ENCODE data around the gene PTPRJ. TPM values are rescaled to one million over a fixed set of nuclear protein-coding genes. Genes with fewer than 3 reads are reported as not detected.

The PTPRJ gene
- total RNA-seq, 2 donors from 2014 or later = 36.6 to 50.6 TPM

DNA sequence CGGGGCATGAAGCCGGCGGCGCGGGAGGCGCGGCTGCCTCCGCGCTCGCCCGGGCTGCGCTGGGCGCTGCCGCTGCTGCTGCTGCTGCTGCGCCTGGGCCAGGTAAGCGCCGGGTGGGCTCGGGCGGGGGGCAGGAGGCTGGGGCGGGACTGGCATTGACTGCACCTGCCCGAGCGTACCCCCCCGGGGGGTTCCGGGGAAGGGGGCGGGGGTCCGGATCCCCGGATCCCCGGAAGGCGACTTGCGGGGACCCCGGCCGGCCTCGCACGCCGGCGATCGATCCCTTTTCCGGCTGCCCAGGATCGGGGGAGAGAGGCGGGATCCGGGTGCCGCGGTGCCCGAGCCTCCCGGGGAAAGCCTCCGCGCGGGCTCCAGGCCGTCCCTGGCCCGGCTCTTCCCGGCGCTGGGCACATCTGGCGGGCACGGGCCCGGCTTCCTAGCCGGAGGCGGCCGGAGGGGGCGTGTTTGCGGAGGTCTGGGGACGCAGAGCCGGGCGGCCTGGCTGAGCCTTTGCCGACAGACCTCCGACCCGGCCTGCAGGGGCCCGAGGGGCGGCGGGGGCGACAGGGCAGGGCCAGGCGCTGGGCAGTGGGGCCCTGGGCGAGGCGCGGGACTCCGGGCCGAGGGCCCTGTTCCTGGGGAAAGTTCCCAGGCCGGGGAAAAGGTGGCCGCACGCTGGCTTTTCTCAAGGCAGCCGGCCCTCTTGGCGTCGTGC is 705 bp downstream of the PTPRJ start:
- H3K27me3 Mint-ChIP-seq (ENCODE audit: low read depth) = peaks cover 9% of the 10 kb centered on the region
- ATAC-seq (replicated peaks in 1 of 2) = peak; percentile 53 to 59
- H3K9me3 Mint-ChIP-seq = no peaks in the 10 kb centered on the region
- peaks cover 46% of the 10 kb centered on the region for H3K4me1 Mint-ChIP-seq (ENCODE audit: low read depth)
- H3K4me3 Mint-ChIP-seq = peak overlapping the region; percentile 87 to 91
- no peak overlapping the region for H3K27ac Mint-ChIP-seq
- DNase-seq = peak; percentile 62 to 69
- peaks cover 4 to 8% of the 10 kb centered on the region in 2 donors for H3K36me3 Mint-ChIP-seq (ENCODE audit: insufficient read depth in 2 of 2)

DNA sequence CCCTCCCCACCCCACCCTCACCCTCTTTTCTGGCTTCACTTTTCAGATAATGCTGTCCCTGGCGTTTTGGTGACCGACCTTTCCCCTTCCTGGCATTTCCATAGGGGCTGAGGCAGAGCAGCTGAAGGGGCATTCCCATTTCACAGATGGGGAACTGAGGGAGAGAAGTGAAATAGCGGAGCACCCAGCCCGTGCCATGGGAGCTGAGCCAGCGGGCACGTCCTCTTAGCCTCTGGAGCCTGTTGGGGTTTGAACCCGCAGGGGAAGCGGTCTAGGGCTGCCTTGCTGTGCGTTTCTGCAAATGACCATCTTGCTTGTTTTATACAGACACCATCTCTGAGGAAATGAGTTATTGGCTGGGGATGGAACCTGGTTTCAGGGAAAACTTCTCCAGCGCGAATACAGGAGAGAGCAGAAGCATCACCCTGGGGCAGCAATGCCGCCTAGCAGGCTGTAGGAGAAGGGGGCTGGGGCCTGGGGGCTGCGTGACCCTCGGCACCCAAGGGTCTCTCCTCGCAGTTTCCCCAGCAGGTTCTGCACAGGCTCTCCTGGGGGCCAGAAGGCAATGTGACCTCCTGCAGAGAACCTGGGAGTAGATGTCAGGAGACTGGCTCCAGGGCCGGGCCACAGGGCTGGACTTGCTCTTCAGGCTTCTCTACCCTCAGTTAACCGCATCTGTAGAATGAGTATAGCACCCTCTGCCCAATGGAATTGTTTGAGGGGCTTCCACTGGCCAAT is 1.5 kb downstream of the PTPRJ start:
- peaks cover 4 to 11% of the 10 kb centered on the region in 2 donors for H3K36me3 Mint-ChIP-seq (ENCODE audit: insufficient read depth in 2 of 2)

DNA sequence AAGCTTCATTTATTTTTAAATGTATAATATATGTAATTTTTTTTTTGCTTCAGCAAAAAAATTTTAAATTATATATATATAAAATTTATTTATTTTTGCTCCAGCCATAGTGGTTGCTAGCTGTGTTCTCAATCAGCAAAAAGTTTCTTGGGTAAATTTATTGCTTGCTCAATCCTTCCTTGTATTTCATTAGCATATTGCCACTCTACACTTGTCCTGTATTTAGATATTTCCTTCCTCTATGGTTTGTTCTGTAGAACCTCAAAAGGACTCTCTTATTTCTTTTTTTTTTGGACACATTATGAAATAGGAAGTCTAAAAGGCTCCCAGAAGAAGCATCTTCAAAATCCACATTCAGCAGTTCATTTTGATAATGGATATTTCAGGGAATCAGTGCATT is 2.3 kb downstream of the PTPRJ start:
- no peaks in the 10 kb centered on the region for H3K9me3 Mint-ChIP-seq
- H3K4me3 Mint-ChIP-seq = peak overlapping the region; percentile 68 to 85
- peaks cover 9% of the 10 kb centered on the region for H3K27me3 Mint-ChIP-seq (ENCODE audit: low read depth)
- peaks cover 4 to 11% of the 10 kb centered on the region in 2 donors for H3K36me3 Mint-ChIP-seq (ENCODE audit: insufficient read depth in 2 of 2)
- peaks cover 61% of the 10 kb centered on the region for H3K4me1 Mint-ChIP-seq (ENCODE audit: low read depth)
- DNase-seq (no peak), ATAC-seq (replicated peaks in 1 of 2) (no peak)
- H3K27ac Mint-ChIP-seq = peak overlapping the region; percentile 96

More for the DNA sequence above, 1.5 kb downstream of the PTPRJ start:
- Mint-ChIP-seq H3K9me3 (no peaks in the 10 kb centered on the region), H3K4me1 (ENCODE audit: low read depth) (peaks cover 53% of the 10 kb centered on the region), H3K27ac (peak overlapping the region; percentile 63), H3K27me3 (ENCODE audit: low read depth) (peaks cover 9% of the 10 kb centered on the region), H3K4me3 (peak overlapping the region; percentile 87 to 91)
- ATAC-seq (replicated peaks in 1 of 2) = peak in 1 of 2 donors; percentile 22
- peak; percentile 23 to 46 for DNase-seq

DNA sequence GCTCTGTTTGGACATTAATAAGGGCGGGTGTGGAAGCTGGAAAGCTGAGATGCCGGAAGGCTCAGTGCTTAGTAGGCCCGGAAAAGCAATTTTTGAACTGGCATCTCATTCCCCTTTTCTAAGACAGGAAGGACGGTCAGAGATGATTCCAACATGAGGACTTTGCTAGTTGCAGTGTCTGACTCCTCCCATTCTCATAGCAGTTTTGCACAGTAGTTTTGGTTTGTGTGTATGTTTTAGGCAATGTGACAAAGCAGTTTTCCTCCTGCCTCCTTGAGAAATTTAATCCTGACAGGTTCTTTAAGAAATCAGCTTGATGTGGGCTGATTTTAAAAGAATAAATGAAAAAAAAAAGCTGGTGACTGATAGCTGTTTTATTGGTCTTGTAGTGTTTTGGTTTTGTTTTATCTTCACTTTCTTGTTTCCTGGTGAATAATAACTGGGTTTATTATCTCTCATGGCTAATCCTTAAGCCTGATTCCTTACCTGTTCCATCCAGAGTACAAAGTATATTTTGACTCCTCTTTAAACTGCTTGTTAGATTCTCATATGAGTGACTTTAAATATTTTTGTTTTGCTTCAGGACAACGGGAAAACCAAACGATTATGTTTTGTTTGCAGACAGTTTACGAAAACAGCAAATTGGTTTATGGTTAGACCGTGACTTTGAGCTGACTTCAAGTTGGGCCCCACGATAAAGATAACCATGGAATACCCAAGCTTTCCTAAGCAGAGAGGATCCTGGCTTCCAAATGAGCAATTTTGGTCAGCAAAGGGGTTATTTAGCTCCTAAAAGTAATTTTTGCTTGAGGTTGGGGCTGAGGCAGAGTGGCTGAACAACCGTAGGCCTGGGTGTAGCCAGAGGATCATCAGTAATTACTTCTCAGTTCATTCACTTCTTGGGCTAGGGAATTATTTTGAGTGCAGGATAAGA is 3.4 kb downstream of the PTPRJ start:
- H3K4me1 Mint-ChIP-seq (ENCODE audit: low read depth) = peaks cover 72% of the 10 kb centered on the region
- H3K9me3 Mint-ChIP-seq = no peaks in the 10 kb centered on the region

DNA sequence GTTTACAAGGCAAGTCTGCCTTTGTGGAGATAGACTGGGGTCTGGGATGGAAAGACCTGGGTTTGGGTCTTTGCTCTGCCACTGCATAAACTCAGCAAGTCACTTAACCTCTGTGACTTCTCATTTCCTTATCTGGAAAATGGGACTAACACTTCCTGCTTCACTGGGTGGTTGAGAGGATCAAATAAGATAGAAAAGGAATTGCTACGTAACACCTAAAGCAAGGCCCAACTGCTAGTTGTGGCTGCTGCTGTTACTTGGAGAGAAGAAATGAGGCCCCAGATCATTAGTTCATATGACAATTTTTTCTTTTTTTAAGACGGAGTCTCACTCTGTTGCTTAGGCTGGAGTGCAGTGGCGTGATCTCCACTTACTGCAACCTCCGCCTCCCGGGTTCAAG is 5.9 kb downstream of the PTPRJ start:
- H3K4me3 Mint-ChIP-seq = peak overlapping the region in 1 of 2 donors; percentile 13
- no peaks in the 10 kb centered on the region for H3K9me3 Mint-ChIP-seq
- ATAC-seq (replicated peaks in 1 of 2) (no peak), DNase-seq (no peak)
- H3K27ac Mint-ChIP-seq = no peak overlapping the region
- peaks cover 4 to 12% of the 10 kb centered on the region in 2 donors for H3K36me3 Mint-ChIP-seq (ENCODE audit: insufficient read depth in 2 of 2)
- H3K27me3 Mint-ChIP-seq (ENCODE audit: low read depth) = no peaks in the 10 kb centered on the region
- peaks cover 88% of the 10 kb centered on the region for H3K4me1 Mint-ChIP-seq (ENCODE audit: low read depth)

More for the DNA sequence above, 3.4 kb downstream of the PTPRJ start:
- peak in 1 of 2 donors; percentile 18 for ATAC-seq (replicated peaks in 1 of 2)
- Mint-ChIP-seq H3K27ac (peak overlapping the region; percentile 96), H3K36me3 (ENCODE audit: insufficient read depth in 2 of 2) (peaks cover 4 to 11% of the 10 kb centered on the region in 2 donors), H3K4me3 (peak overlapping the region; percentile 68 to 85), H3K27me3 (ENCODE audit: low read depth) (peaks cover 9% of the 10 kb centered on the region)
- DNase-seq = no peak

DNA sequence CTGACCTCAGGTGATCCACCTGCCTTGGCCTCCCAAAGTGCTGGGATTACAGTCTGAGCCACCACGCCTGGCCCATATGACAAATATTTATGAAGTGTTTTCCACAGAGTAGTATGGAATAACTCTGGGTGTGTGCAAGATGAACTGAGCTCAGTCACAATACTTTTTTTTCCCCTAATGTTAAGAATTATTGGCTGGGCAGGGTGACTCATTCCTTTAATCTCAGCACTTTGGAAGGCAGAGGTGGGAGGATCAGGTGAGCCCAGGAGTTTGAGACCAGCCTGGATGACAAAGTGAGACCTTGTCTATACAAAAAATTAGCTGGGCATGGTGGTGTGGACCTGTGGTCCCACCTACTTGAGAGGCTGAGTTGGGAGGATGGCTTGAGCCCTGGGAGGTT is 6.4 kb downstream of the PTPRJ start:
- ATAC-seq (replicated peaks in 1 of 2) (no peak), DNase-seq (no peak)
- H3K4me1 Mint-ChIP-seq (ENCODE audit: low read depth) = peaks cover 91% of the 10 kb centered on the region
- H3K27ac Mint-ChIP-seq = peak overlapping the region; percentile 60
- no peaks in the 10 kb centered on the region for H3K9me3 Mint-ChIP-seq
- H3K36me3 Mint-ChIP-seq (ENCODE audit: insufficient read depth in 2 of 2) = peaks cover 2 to 12% of the 10 kb centered on the region in 2 donors
- H3K4me3 Mint-ChIP-seq = peak overlapping the region in 1 of 2 donors; percentile 16
- H3K27me3 Mint-ChIP-seq (ENCODE audit: low read depth) = no peaks in the 10 kb centered on the region

DNA sequence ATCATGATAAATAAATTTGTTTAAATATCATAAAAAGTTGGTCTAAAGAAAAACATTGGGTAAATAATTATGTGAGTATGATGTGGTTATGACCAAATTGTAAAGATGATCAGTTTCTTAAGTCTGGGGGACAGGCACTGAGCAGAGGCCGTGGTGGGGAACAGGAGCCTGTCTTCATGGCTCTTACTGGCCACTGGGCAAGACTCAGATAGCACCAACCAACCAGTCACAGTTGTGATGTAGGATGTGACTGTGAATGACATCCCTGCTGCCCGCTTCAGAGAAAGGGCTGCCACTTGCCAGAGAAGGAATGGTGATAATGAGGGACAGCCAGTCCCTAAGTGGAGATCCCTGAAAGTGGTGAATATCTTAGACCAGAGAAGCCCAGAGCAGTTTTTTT is 7.0 kb downstream of the PTPRJ start:
- Mint-ChIP-seq H3K36me3 (ENCODE audit: insufficient read depth in 2 of 2) (peaks cover 2 to 10% of the 10 kb centered on the region in 2 donors), H3K4me3 (no peak overlapping the region), H3K4me1 (ENCODE audit: low read depth) (peaks cover 91% of the 10 kb centered on the region), H3K9me3 (no peaks in the 10 kb centered on the region), H3K27ac (no peak overlapping the region), H3K27me3 (ENCODE audit: low read depth) (no peaks in the 10 kb centered on the region)
- DNase-seq (no peak), ATAC-seq (replicated peaks in 1 of 2) (peak in 1 of 2 donors; percentile 34)

DNA sequence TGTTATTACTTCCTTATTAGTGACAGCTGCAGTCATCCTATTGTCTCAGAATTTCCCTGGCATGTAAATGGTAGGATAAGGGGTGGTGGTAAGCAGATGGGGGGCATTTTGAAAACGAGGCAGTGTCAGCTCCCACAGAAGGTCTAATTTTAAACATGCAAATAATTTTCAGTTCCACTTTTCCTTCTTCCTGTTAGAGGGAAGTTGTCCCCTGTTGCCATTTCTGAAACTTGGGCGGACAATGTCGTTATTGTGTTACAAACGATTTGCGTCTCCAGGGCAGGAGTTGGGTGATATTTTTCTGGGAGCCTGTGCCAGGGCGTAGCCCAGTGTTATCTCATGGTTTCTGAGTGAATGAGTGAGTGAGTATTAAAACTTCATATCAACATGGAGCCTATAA is 7.4 kb downstream of the PTPRJ start:
- Mint-ChIP-seq H3K36me3 (ENCODE audit: insufficient read depth in 2 of 2) (peaks cover 2 to 10% of the 10 kb centered on the region in 2 donors), H3K27me3 (ENCODE audit: low read depth) (no peaks in the 10 kb centered on the region), H3K9me3 (no peaks in the 10 kb centered on the region), H3K27ac (no peak overlapping the region), H3K4me1 (ENCODE audit: low read depth) (peaks cover 88% of the 10 kb centered on the region), H3K4me3 (no peak overlapping the region)
- no peak for DNase-seq
- ATAC-seq (replicated peaks in 1 of 2) = no peak

DNA sequence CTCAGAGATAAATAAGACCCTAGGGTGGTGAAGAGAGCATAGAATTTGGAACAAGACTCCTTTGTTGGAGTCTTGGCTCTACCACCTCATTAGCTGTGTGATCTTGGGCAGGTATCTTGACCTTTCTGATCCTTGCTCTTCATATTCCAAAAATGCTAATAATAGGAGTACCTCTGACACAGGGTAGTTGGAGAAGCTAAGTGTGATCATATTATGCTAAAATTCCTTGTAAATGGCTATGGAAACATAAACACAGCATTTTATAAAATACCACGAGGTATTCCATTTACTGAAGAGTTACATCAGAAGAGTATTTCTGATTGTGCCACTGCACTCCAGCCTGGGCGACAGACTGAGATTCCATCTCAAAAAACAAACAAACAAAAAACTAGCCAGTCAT is 9.4 kb downstream of the PTPRJ start:
- peak overlapping the region in 1 of 2 donors; percentile 43 for H3K4me3 Mint-ChIP-seq
- H3K4me1 Mint-ChIP-seq (ENCODE audit: low read depth) = peaks cover 72% of the 10 kb centered on the region
- H3K36me3 Mint-ChIP-seq (ENCODE audit: insufficient read depth in 2 of 2) = peaks cover 0 to 5% of the 10 kb centered on the region in 2 donors
- DNase-seq (no peak), ATAC-seq (replicated peaks in 1 of 2) (no peak)
- no peaks in the 10 kb centered on the region for H3K27me3 Mint-ChIP-seq (ENCODE audit: low read depth)
- H3K27ac Mint-ChIP-seq = peak overlapping the region; percentile 50
- no peaks in the 10 kb centered on the region for H3K9me3 Mint-ChIP-seq

DNA sequence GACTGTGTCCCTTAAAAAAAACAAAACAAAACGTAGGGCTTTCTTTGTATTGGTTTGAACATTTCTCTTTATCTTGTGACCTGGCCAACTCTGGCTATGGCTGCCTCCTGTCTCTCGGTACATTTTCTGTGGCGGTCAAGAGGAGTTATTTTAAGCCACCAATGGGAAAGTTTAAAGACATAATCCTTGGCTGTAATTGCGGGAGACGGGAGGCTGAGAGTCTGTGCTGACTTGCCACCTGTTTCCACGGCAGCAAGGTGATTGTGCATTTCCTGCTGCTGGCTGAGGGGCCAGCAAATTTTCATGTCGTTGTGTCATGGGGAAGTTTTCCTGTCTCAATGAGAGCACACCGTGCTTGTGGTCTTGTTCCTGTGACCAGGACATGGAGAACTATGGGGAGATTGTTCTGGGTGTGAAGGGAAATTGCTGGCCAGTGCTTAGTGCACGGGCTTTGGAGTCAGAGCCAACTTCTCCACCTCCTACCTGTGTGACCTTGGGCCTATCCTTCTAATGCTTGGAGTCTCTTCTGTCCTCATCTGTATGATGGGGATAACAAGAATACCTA is 11.0 kb downstream of the PTPRJ start:
- no peaks in the 10 kb centered on the region for H3K27me3 Mint-ChIP-seq (ENCODE audit: low read depth)
- H3K27ac Mint-ChIP-seq = peak overlapping the region; percentile 78
- H3K9me3 Mint-ChIP-seq = no peaks in the 10 kb centered on the region
- ATAC-seq (replicated peaks in 1 of 2) (peak; percentile 50 to 53), DNase-seq (no peak)
- peaks cover 62% of the 10 kb centered on the region for H3K4me1 Mint-ChIP-seq (ENCODE audit: low read depth)
- peaks cover 0 to 2% of the 10 kb centered on the region in 2 donors for H3K36me3 Mint-ChIP-seq (ENCODE audit: insufficient read depth in 2 of 2)
- peak overlapping the region; percentile 69 to 77 for H3K4me3 Mint-ChIP-seq

DNA sequence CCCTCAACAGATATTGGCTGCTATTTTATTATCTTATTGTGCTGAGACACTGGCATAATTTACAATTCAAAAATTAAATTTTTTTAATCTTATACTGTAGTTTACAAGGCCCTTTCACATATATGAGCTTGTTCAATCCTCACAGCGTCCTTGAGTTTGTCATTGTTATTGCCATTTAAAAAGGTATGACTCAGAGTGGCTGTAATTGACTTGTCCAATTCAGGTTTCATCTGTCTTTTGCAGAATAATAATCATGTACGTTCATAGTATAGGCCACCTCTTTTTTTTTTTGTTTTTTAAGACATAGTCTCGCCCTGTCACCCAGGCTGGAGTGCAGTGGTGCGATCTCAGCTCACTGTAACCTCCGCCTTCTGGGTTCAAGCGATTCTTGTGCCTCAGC is 11.5 kb downstream of the PTPRJ start:
- no peaks in the 10 kb centered on the region for H3K27me3 Mint-ChIP-seq (ENCODE audit: low read depth)
- peaks cover 0 to 2% of the 10 kb centered on the region in 2 donors for H3K36me3 Mint-ChIP-seq (ENCODE audit: insufficient read depth in 2 of 2)
- peaks cover 61% of the 10 kb centered on the region for H3K4me1 Mint-ChIP-seq (ENCODE audit: low read depth)
- ATAC-seq (replicated peaks in 1 of 2) = no peak
- H3K27ac Mint-ChIP-seq = peak overlapping the region; percentile 78
- no peak for DNase-seq
- H3K4me3 Mint-ChIP-seq = peak overlapping the region; percentile 69 to 77
- no peaks in the 10 kb centered on the region for H3K9me3 Mint-ChIP-seq

All from activated T-cell treated with anti-CD3 and anti-CD28 coated beads, Interleukin-2, amount 50 U/mL, for 72 hours (primary cell).